Tibial artery (tissue), 4 donors: ENCODE results near the gene JMJD8.

Experiments used
- DNase-seq, 2 donors: peaks; one replicate each; pipeline ENCODE4 v3.0.0-alpha.2; 2019
- H3K27ac ChIP-seq, 2 donors: fragments of 200-600 bp; sonication (generic) in 1 of 2; 1 replicate in 1 of 2; 2 replicates in 1 of 2; pipeline ENCODE4 v1.5.1; 2018 to 2019; ENCODE audit warnings: mild to moderate bottlenecking in 1 of 2
- H3K27me3 ChIP-seq, 2 donors: fragments of 200-600 bp; sonication (generic) in 1 of 2; one replicate each; pipeline versions ENCODE4 v1.5.1 to v1.6.0; 2016 to 2019
- H3K36me3 ChIP-seq, 3 donors: fragments of 200-600 bp; sonication (generic) in 2 of 3; one replicate each; pipeline ENCODE4 v1.5.1; 2016 to 2019; ENCODE audit warnings: mild to moderate bottlenecking in 2 of 3
- H3K4me1 ChIP-seq, 4 donors: fragments of 200-600 bp; sonication (generic) in 2 of 4; 1 replicate in 3 of 4; 2 replicates in 1 of 4; pipeline ENCODE4 v1.5.1; 2016 to 2019
- H3K4me3 ChIP-seq, 2 donors: fragments of 200-600 bp; sonication (generic) in 1 of 2; 1 replicate in 1 of 2; 2 replicates in 1 of 2; pipeline ENCODE4 v1.5.1; 2018 to 2019; ENCODE audit warnings: mild to moderate bottlenecking in 2 of 2
- H3K9me3 ChIP-seq, 3 donors: fragments of 200-600 bp; sonication (generic) in 1 of 3; one replicate each; pipeline ENCODE4 v1.5.1; 2016 to 2019
- CTCF ChIP-seq, 2 experiments: fragments of 200-600 bp in 1 of 2; fragments of 450-650 bp in 1 of 2; IDR thresholded peaks; one replicate each; pipeline ENCODE4 v1.5.1; 2017 to 2019; ENCODE audit warnings: antibody characterized with exemption in 2 of 2, mild to moderate bottlenecking in 1 of 2, moderate library complexity in 1 of 2
- intact Hi-C: fragments of 100-400 bp; cut with DNase I; formaldehyde crosslinking; loops from one replicate; pipeline ENCODE4 v1.15.0; 2023; ENCODE audit warnings: low total_unique reads

JMJD8 gene

GRCh38 chr16:641326-642188 is 42.6 kb downstream of the JMJD8 start, which contains the start of gene MCRIP2:
TSS of gene MCRIP2 (plus strand) at chr16:641828. CDS start at chr16:641992, 164 bp downstream.
- no peak for TF ChIP-seq CTCF (IDR thresholded peaks at IDR 0.05)
- Histone ChIP-seq H3K9me3 (no peaks in the 10 kb centered on the region), H3K27me3 (no peaks in the 10 kb centered on the region), H3K4me3 (peak within 1 kb of the TSS; percentile 67 to 91), H3K27ac (peak within 1 kb of the TSS; percentile 75 to 81), H3K36me3 (no peaks in the 10 kb centered on the region), H3K4me1 (peaks cover 5 to 44% (median 23%) of the 10 kb centered on the region in 4 donors)
- intact Hi-C loops: no loop called here
- DNase-seq: peak; percentile 76 to 91

- H3K4me1 ChIP-seq: peaks cover 5 to 37% (median 25%) of the 10 kb centered on the region in 4 donors
- intact Hi-C loops: no loop called here
These were observed 43.5 kb downstream of the JMJD8 start for GRCh38 chr16:640614-641013.

GRCh38 chr16:638836-639235 is 45.3 kb downstream of the JMJD8 start:
- Histone ChIP-seq H3K27ac (no peak overlapping the region), H3K4me1 (peaks cover 5 to 46% (median 37%) of the 10 kb centered on the region in 4 donors), H3K9me3 (no peaks in the 10 kb centered on the region), H3K27me3 (no peaks in the 10 kb centered on the region), H3K36me3 (peaks cover 0 to 13% (median 7%) of the 10 kb centered on the region in 3 donors), H3K4me3 (no peak overlapping the region)
- intact Hi-C loops: loop anchor here (10.0 kb wide), 1 partner anchor 54 kb away; no protein-coding TSS in a partner anchor
- TF ChIP-seq CTCF (IDR thresholded peaks at IDR 0.05): no peak
- DNase-seq: no peak

More at GRCh38 chr16:640614-641013, 43.5 kb downstream of the JMJD8 start:
- peak overlapping the region; percentile 75 to 81 for H3K27ac ChIP-seq
- no peaks in the 10 kb centered on the region for H3K9me3 ChIP-seq
- no peaks in the 10 kb centered on the region for H3K27me3 ChIP-seq
- no peak for TF ChIP-seq CTCF (IDR thresholded peaks at IDR 0.05)
- H3K4me3 ChIP-seq: no peak overlapping the region
- DNase-seq: no peak
- no peaks in the 10 kb centered on the region for H3K36me3 ChIP-seq

- Histone ChIP-seq H3K27me3 (no peaks in the 10 kb centered on the region), H3K4me3 (no peak overlapping the region), H3K36me3 (peaks cover 0 to 21% (median 14%) of the 10 kb centered on the region in 3 donors), H3K4me1 (peaks cover 5 to 43% (median 34%) of the 10 kb centered on the region in 4 donors), H3K9me3 (no peaks in the 10 kb centered on the region), H3K27ac (peak overlapping the region; percentile 97)
- no peak for TF ChIP-seq CTCF (IDR thresholded peaks at IDR 0.05)
- no peak for DNase-seq
- intact Hi-C loops: loop anchor here (10.0 kb wide), 1 partner anchor 53 kb away; no protein-coding TSS in a partner anchor
These were observed 46.0 kb downstream of the JMJD8 start for GRCh38 chr16:638034-638543.

GRCh38 chr16:637081-638018 is 46.8 kb downstream of the JMJD8 start:
- Histone ChIP-seq H3K36me3 (peaks cover 0 to 28% (median 18%) of the 10 kb centered on the region in 3 donors), H3K4me1 (peaks cover 5 to 36% (median 28%) of the 10 kb centered on the region in 4 donors), H3K9me3 (no peaks in the 10 kb centered on the region), H3K4me3 (peak overlapping the region; percentile 66 to 91), H3K27me3 (peaks cover 0 to 2% of the 10 kb centered on the region in 2 donors), H3K27ac (peak overlapping the region; percentile 97)
- TF ChIP-seq CTCF (IDR thresholded peaks at IDR 0.05): no peak
- peak; percentile 86 to 94 for DNase-seq
- intact Hi-C loops: loop anchor here (10.0 kb wide), 1 partner anchor 53 kb away; no protein-coding TSS in a partner anchor
